HCT116 (cell line): Measurements from ENCODE around the gene GGCX. TPM values are rescaled to one million over a fixed set of nuclear protein-coding genes. Genes with fewer than 3 reads are reported as not detected.

Experiments
- ATAC-seq: fragments of 200-7000 bp; cut with Tn5 transposase; 2 replicates; pipeline ENCODE4 v1.9.1; 2020; ENCODE audit warnings: mild to moderate bottlenecking, moderate library complexity
- BruUV-seq: library from RNA; stranded (reverse); fragments of 400-500 nt; replicated peaks from 2 replicates; lab custom pipeline; 2021; lab: Mats Ljungman, UMichigan
- CTCF ChIA-PET: fragments of 300-600 bp; sonication (Branson Sonifier 250); formaldehyde crosslinking; loops from one replicate; lab custom pipeline; 2021; ENCODE audit warnings: antibody characterized with exemption; lab: Charles Lee
- POLR2A ChIA-PET: fragments of 300-600, 350-600 bp; sonication (Branson Sonifier 250); formaldehyde crosslinking; loops from one replicate; lab custom pipeline; 2021; ENCODE audit warnings: antibody characterized with exemption; lab: Charles Lee
- RAD21 ChIA-PET, 2 experiments: fragments of 300-600 bp; sonication (Branson Sonifier 250); formaldehyde crosslinking; loops; one replicate each; lab custom pipeline; 2023; ENCODE audit warnings: low total read pairs in 2 of 2; ENCODE audit not compliant: uncharacterized antibody in 2 of 2, unreplicated experiment in 2 of 2, low non-redundant PET in 1 of 2; lab: Charles Lee
- DNase-seq: peaks from one replicate; pipeline ENCODE4 v3.0.0-alpha.2; 2010; ENCODE audit warnings: low read depth, low spot score
- H2AFZ ChIP-seq: fragments of 200-600 bp; shearing (Covaris generic), sonication (generic); 2 replicates; pipeline ENCODE4 v1.6.1; 2017; ENCODE audit warnings: low read depth, mixed run types, mixed read lengths, antibody characterized with exemption, low read length; ENCODE audit not compliant: poor library complexity, severe bottlenecking
- H3K27ac ChIP-seq: 2 replicates; pipeline ENCODE4 v1.5.1; 2012; ENCODE audit warnings: low read depth, low read length
- H3K27me3 ChIP-seq: fragments of 200-600 bp; sonication (generic); 2 replicates; pipeline ENCODE4 v1.6.1; 2016; ENCODE audit warnings: mixed run types, low read length, mixed read lengths; ENCODE audit not compliant: insufficient read depth
- H3K36me3 ChIP-seq, 2 experiments: fragments of 200-500 bp in 1 of 2; fragments of 200-600 bp in 1 of 2; sonication (Bioruptor generic) in 1 of 2; sonication (generic) in 1 of 2; 2 replicates each; pipeline versions ENCODE4 v1.5.1 to v1.6.1; 2014 to 2016; ENCODE audit warnings: low read length in 2 of 2, inconsistent platforms in 1 of 2, mixed read lengths in 1 of 2, mixed run types in 1 of 2; ENCODE audit not compliant: insufficient read depth in 2 of 2, control insufficient read depth in 1 of 2
- H3K4me1 ChIP-seq, 2 experiments: fragments of 200-600 bp in 1 of 2; sonication (generic) in 1 of 2; 2 replicates each; pipeline versions ENCODE4 v1.5.1 to v1.6.1; 2012 to 2017; ENCODE audit warnings: low read length in 2 of 2, inconsistent platforms in 1 of 2, mild to moderate bottlenecking in 1 of 2, mixed read lengths in 1 of 2, mixed run types in 1 of 2, moderate library complexity in 1 of 2; ENCODE audit not compliant: insufficient read depth in 2 of 2, control insufficient read depth in 1 of 2
- H3K4me2 ChIP-seq: fragments of 200-600 bp; sonication (generic); 2 replicates; pipeline ENCODE4 v1.6.1; 2017; ENCODE audit warnings: mixed run types, low read length, mixed read lengths
- H3K4me3 ChIP-seq, 2 experiments: fragments of 200-600 bp in 1 of 2; sonication (generic) in 1 of 2; replicated peaks in 1 of 2; 2 replicates each; pipeline ENCODE4 v1.5.1; 2011 to 2016; ENCODE audit warnings: low read length in 2 of 2, control low read depth in 1 of 2, low read depth in 1 of 2, mild to moderate bottlenecking in 1 of 2, mixed read lengths in 1 of 2, mixed run types in 1 of 2
- H3K79me2 ChIP-seq: fragments of 200-600 bp; sonication (generic); 2 replicates; pipeline ENCODE4 v1.6.1; 2017; ENCODE audit warnings: mild to moderate bottlenecking, mixed run types, low read length, moderate library complexity, mixed read lengths; ENCODE audit not compliant: insufficient read depth
- H3K9ac ChIP-seq: fragments of 200-600 bp; sonication (generic); 2 replicates; pipeline ENCODE4 v1.6.1; 2016; ENCODE audit warnings: low read length, mixed read lengths
- H3K9me2 ChIP-seq: fragments of 200-600 bp; sonication (generic), shearing (Covaris generic); 2 replicates; pipeline ENCODE4 v1.6.1; 2017; ENCODE audit warnings: mixed run types, mild to moderate bottlenecking, moderate library complexity; ENCODE audit not compliant: insufficient read depth
- H3K9me3 ChIP-seq, 2 experiments: fragments of 200-500 bp in 1 of 2; fragments of 200-600 bp in 1 of 2; sonication (Bioruptor generic) in 1 of 2; sonication (generic) in 1 of 2; 2 replicates each; pipeline ENCODE4 v1.6.1; 2014 to 2017; ENCODE audit warnings: low read length in 2 of 2, mixed read lengths in 2 of 2, inconsistent platforms in 1 of 2, low read depth in 1 of 2, mild to moderate bottlenecking in 1 of 2, mixed run types in 1 of 2, moderate library complexity in 1 of 2; ENCODE audit not compliant: control insufficient read depth in 1 of 2, insufficient read depth in 1 of 2
- H4K20me1 ChIP-seq: fragments of 200-600 bp; sonication (generic), shearing (Covaris generic); 2 replicates; pipeline ENCODE4 v1.6.1; 2017; ENCODE audit warnings: mixed run types, mild to moderate bottlenecking, moderate library complexity; ENCODE audit not compliant: insufficient read depth
- ATF3 ChIP-seq: IDR thresholded peaks from 2 replicates; pipeline ENCODE4 v1.6.1; 2012
- CEBPB ChIP-seq: IDR thresholded peaks from 2 replicates; pipeline ENCODE4 v1.6.1; 2012; ENCODE audit warnings: low read depth
- CTCF ChIP-seq, 3 experiments: fragments of 200-600 bp in 1 of 3; sonication (generic) in 1 of 3; IDR thresholded peaks in 2 of 3; conservative IDR thresholded peaks in 1 of 3; 2 replicates each; pipeline ENCODE4 v1.5.1; 2012 to 2017; ENCODE audit warnings: low read depth in 2 of 3, low read length in 2 of 3, antibody characterized with exemption in 1 of 3, borderline replicate concordance in 1 of 3, control low read depth in 1 of 3, mild to moderate bottlenecking in 1 of 3, mixed read lengths in 1 of 3, mixed run types in 1 of 3, moderate library complexity in 1 of 3; ENCODE audit not compliant: insufficient read depth in 1 of 3
- EGR1 ChIP-seq: IDR thresholded peaks from 2 replicates; pipeline ENCODE4 v1.6.1; 2012; ENCODE audit warnings: low read depth
- ELF1 ChIP-seq: IDR thresholded peaks from 2 replicates; pipeline ENCODE4 v1.6.1; 2012; ENCODE audit warnings: low read depth, borderline replicate concordance
- EZH2 ChIP-seq: fragments of 200-600 bp; sonication (generic); IDR thresholded peaks from 2 replicates; pipeline ENCODE4 v1.6.1; 2017; ENCODE audit warnings: antibody characterized with exemption, mixed run types
- EZH2phosphoT487 ChIP-seq: fragments of 200-600 bp; IDR thresholded peaks from 2 replicates; pipeline ENCODE4 v1.6.1; 2018; ENCODE audit warnings: antibody characterized with exemption, borderline replicate concordance
- POLR2A ChIP-seq: IDR thresholded peaks from 2 replicates; pipeline ENCODE4 v1.7.0; 2011; ENCODE audit warnings: borderline replicate concordance; ENCODE audit not compliant: insufficient read depth, insufficient read length; ENCODE audit errors: extremely low read depth
- POLR2AphosphoS5 ChIP-seq: IDR thresholded peaks from 2 replicates; pipeline ENCODE4 v1.6.1; 2011; ENCODE audit warnings: mild to moderate bottlenecking, low read depth, low read length, moderate library complexity
- RAD21 ChIP-seq: IDR thresholded peaks from 2 replicates; pipeline ENCODE4 v1.6.1; 2012; ENCODE audit warnings: low read depth, mild to moderate bottlenecking
- REST ChIP-seq: IDR thresholded peaks from 2 replicates; pipeline ENCODE4 v1.6.1; 2012; ENCODE audit warnings: low read depth
- SP1 ChIP-seq: IDR thresholded peaks from 2 replicates; pipeline ENCODE4 v1.6.1; 2012; ENCODE audit warnings: low read depth
- SRF ChIP-seq: IDR thresholded peaks from 2 replicates; pipeline ENCODE4 v1.6.1; 2012; ENCODE audit warnings: low read depth
- TCF7L2 ChIP-seq: IDR thresholded peaks from 2 replicates; pipeline ENCODE4 v1.7.0; 2011; ENCODE audit warnings: borderline replicate concordance, inconsistent platforms; ENCODE audit not compliant: insufficient read depth, insufficient read length; ENCODE audit errors: extremely low read depth
- YY1 ChIP-seq: IDR thresholded peaks from 2 replicates; pipeline ENCODE4 v1.6.1; 2011; ENCODE audit warnings: low read length, low read depth, moderate library complexity, mild to moderate bottlenecking; ENCODE audit not compliant: insufficient replicate concordance; ENCODE audit errors: extremely low read depth
- ZNF274 ChIP-seq: fragments of 200-500 bp; sonication (Bioruptor generic); IDR thresholded peaks from 2 replicates; pipeline ENCODE4 v1.6.1; 2014; ENCODE audit warnings: mild to moderate bottlenecking, low read depth, low read length, inconsistent platforms
- intact Hi-C: fragments of 100-400 bp; cut with micrococcal nuclease; formaldehyde crosslinking; loops from 2 replicates; pipeline ENCODE4 v1.10.0; 2022
- total RNA-seq: library from RNA; stranded (reverse); gene quantifications from one replicate; pipeline ENCODE4 v1.2.1, GENCODE V29; 2021; ENCODE audit not compliant: unreplicated experiment

The GGCX gene
- total RNA-seq, 1 experiment from 2014 or later: 43.5 TPM

GRCh38 chr2:85534099-85534498 is 27.2 kb downstream of the GGCX start:
- no TSS peak for BruUV-seq
- H3K9me3 ChIP-seq: no peaks in the 10 kb centered on the region
- ATAC-seq (no peak), DNase-seq (no peak)
- TF ChIP-seq CTCF (IDR thresholded peaks at IDR 0.05 in 2 of 3, conservative IDR thresholded peaks at IDR 0.05 in 1 of 3; ENCODE audit: borderline replicate concordance in 1 of 3, insufficient read depth in 1 of 3, low read depth in 2 of 3, low read length in 2 of 3) (no peak), POLR2A (no peak), ELF1 (no peak), SP1 (no peak), TCF7L2 (no peak), RAD21 (no peak), EZH2 (no peak), POLR2AphosphoS5 (no peak), EGR1 (no peak), ATF3 (no peak), SRF (no peak), YY1 (no peak), REST (no peak), CEBPB (no peak), ZNF274 (no peak), EZH2phosphoT487 (no peak)
- no peak overlapping the region for H2AFZ ChIP-seq
- no peak overlapping the region for H3K4me2 ChIP-seq
- no peaks in the 10 kb centered on the region for H4K20me1 ChIP-seq
- intact Hi-C loops: no loop called here
- CTCF ChIA-PET: no interaction called here
- RAD21 ChIA-PET: no interaction called here
- H3K4me1 ChIP-seq: peaks cover 12 to 24% of the 10 kb centered on the region in 2 experiments; a peak in 3 of 4 replicates
- H3K27me3 ChIP-seq: no peaks in the 10 kb centered on the region
- H3K9me2 ChIP-seq: no peaks in the 10 kb centered on the region
- H3K4me3 ChIP-seq: no peak overlapping the region
- H3K9ac ChIP-seq: no peak overlapping the region
- POLR2A ChIA-PET: interaction anchor here (1.1 to 1.8 kb wide), 4 partner anchors 10 to 117 kb away, joined by 3 to 5 read pairs (median 4); no protein-coding TSS in a partner anchor
- no peaks in the 10 kb centered on the region for H3K36me3 ChIP-seq
- no peak overlapping the region for H3K27ac ChIP-seq
- H3K79me2 ChIP-seq: peaks cover 20% of the 10 kb centered on the region
